DMS53 treated with DMSO at 0.1 percent for 48 hours (cell line): ENCODE measurements around the gene CIAO3.
A peak's percentile ranks its signal among the peaks of the same experiment; 100 is the strongest.
"Not testable (repeated sequence)": the region's sequence is repeated elsewhere in the genome, so short reads cannot be mapped to it uniquely, and the experiment has no call there.

Experiments used
- DNase-seq: peaks from one replicate; lab custom pipeline; 2025; ENCODE audit not compliant: unreplicated experiment; lab: John Stamatoyannopoulos, UW

CIAO3 gene

DNA sequence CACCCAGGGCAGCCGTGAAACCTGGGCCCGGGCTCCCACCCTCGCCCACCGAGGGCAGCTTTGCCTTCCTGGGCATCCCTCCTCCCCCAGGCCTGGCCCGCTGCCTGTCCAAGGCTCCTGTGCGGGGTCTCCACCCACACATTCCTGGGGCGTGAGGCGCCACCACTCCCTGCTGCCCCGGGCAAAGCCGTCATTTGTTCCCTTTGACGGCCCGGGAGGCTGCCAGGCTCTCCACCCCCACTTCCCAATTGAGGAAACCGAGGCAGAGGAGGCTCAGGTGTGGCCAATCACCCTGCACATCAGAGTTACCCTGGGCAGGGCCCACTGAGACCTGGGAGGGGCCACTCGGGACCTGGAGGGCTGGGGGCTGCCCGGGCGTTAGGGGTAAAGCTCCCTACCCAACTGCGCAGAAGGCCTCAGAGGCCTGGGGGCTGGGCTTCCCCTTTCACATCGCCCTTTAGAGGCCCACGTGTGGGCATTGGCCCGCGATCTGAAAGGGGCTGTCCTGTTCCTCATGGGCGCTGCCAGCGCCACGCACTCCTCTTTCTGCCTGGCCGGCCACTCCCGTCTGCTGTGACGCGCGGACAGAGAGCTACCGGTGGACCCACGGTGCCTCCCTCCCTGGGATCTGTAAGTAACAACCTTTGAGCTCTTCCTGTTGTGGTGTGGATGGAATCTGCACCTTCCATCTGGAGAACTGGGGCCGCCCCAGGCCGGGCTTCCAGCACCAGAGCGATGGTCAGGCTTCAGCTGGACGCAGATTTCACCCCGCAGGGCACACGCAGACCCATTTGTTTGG, 19.9 kb upstream of the CIAO3 start, which contains the start of gene MSLN:
MSLN (plus strand) TSS at position 190 of the 799 bp plus-strand sequence. CDS start 1,947 bp downstream, outside the sequence.
- DNase-seq, result no peak

DNA sequence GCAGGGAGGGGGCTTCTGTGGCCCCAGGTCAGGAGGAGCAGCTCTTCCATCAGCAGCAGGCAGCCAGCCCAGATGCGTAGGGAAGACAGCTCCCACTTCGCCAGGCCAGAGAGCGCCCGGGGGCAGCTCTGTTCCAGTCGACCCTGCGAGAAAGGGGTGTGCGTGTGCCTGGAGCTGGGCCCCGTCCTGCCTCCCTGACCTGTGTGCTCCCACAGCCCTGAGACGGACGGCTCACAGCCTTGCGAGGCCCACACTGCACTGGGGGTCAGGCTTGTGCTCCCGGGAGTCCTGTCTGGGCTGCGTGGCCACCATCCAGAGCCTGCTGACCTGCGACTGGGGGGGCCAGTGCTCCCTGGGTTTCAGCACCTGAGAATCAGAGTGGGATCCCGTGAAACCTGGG, 19.3 kb upstream of the CIAO3 start:
- no peak for DNase-seq

DNA sequence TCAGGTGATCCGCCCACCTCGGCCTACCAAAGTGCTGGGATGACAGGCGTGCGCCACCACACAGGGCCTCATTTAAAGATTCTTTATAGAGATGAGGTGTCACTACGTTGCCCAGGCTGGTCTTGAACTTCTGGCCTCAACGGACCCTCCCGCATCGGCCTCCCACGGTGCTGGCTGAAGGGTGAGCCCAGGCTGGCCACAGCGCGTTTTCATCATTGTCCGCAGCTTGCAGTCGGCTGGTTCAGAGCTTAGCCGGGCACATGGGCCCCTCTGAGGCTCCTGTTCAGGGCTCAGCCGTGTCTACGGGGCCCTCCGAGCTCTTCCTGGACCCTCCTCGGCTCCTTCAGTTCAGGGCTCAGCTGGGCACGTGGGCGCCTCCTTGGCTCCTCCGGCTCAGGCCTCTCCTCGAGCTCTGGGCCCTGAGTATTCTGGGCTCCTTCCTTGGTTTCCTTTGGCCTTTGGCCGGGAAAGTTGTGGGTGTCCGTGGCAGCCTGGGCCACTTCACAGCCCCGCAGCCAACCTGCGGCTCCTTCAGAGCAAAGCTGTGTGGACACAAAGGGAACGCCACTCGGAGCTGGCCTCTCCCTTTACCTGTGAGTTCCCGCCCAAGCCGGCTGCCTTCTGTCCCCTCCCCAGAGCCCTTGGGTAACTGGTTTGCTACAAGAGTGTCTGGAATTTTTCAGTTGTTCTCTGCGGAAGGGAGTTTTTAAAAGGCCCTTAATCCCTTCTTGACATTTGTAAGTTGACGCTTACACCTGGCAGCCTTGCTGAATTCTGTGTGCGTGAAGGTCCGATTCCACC, 18.5 kb upstream of the CIAO3 start:
- peak; percentile 17 for DNase-seq

DNA sequence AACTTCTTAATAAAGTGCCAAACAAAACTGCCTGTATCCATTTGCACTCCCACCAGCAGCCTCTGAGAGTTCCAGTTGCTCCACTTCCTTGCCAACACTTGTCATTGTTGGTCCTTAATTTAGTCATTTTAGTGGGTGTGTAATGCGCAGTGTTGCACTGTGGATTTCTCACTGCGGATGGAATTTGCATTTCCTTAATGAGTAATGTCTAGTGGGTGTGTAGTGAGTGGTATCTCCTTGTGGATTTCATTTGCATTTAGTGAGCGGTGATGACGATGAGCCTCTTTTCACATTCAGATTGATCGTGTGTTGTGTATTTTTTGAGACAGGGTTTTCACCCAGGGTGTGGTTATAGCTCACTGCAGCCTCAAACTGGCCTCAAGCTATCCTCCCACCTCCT, 15.6 kb upstream of the CIAO3 start:
- no peak for DNase-seq

DNA sequence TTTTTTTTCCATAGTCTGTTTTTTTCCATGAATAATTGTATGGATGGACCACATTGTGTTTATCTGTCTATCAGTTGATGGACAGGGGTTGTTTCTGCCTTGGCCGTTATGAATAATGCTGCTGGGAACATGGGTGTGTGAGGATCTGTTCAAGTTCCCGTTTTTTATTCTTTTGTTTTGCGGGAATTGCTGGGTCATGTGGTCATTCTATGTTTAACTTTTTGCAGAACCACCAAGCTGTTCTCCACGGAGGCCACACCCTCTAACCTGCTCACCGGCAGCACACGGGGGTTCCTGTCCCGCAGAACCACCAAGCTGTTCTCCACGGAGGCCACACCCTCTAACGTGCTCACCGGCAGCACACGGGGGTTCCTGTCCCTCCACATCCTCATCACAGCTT, 13.9 kb upstream of the CIAO3 start:
- DNase-seq, result no peak

DNA sequence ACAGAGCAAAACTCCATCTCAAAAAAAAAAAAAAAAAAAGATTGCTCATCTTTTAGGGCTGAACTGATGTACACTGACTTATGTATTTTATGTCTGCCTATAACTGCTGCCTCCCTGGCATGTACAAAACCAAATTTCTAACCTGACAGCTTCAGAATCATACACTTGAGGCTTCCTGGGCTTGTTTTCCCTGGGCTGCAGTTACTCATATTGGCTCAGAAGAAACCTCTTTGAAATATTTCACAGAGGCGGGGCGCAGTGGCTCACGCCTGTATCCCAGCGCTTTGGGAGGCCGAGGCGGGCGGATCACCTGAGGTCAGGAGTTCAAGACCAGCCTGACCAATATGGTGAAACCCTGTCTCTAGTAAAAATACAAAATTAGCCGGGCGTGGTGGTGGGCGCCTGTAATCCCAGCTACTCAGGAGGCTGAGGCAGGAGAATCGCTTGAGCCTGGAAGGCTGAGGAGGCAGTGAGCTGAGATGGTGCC, 13.4 kb upstream of the CIAO3 start:
- DNase-seq, result not testable (repeated sequence)

DNA sequence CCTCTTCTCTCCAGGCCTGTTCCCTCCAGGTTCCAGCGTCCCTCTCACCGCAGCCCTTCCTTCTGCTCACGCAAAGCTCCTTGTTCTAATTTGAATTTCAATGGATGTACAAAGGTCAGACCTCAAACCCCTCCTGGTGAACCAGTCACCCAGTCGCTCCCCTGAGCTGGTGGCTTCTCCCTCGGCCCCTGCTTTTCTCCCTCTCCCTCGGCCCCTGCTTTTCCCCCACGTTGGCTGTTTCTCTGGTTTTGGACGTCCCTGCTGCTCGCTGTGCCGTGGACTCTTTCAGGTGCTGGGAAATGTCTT, 11.2 kb upstream of the CIAO3 start:
- DNase-seq, result no peak

DNA sequence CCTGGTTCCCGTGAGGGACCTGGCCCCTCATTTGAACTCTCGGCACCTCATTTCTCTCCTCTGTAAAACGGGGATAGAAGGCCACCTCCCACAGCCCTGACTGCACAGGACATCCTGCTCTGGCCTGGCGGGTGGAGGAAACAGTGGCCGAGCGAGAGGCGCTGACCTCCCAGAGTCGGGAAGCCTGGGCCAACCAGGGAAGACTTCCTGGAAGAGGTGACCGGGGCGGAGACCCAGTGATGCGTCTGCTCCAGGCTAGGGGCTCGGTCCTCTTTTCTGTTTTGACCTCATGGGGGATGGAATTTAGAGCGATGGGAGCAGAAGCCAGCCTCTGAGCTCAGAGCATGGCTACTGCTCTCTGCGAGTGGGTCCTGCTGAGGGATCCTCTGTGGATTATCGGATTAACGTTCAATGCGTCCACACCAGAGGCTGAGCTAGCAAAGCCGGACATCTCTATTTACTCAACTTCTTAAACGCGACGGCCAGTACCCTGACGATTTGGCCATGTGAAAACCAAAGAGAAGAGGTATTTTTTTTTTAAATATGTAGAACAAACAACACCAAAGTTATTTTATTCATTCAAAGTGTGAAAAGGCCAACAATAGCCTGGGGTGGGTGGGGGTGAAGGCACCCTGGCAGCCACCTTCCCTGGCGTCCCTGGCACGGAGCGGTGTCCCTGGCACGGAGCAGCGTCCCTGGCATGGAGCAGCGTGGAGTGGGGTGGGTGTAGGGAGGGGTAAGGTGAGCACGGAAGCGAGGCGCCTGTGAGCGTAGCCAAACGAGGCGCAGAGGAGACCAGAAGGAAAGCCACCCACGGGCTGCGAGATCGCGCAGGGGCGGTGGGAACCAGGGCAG, 10.6 kb upstream of the CIAO3 start:
- DNase-seq, result no peak

DNA sequence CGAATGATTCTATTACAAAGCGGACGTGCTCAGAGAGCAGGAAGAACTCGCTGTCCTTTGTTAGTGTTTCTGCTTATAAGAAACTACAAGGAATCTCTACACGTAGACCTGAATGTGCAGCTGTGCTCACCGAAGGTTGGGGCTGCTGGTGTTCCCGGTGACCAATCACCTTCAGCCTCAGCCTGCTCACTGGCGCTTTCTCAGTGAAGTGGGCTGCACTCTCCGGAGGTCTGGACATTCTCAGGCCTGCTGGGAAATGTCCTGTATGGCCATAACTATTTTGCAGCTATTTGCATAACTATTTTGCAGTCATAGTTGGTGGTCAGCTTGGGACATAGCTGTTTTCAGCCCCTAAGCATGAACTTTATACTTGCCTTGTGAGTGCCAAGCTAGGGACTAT, 9.7 kb upstream of the CIAO3 start:
- DNase-seq, result no peak

DNA sequence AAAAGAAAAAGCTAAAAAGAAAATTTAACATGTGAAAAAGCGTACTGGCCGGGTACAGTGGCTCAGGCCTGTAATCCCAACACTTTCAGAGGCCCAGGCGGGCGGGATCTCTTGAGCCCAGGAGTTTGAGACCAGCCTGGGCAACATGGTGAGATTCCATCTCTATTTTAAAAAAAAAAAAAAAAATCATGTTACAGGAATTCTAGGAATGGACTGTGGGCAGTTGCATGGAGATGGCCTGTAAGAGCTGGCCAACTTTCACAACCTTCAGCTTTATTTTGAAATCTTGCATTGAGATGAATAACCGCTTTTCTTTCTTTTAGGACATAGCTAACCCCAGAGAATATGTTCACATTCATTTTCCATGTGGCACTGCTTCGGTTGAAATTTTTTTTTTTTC, 8.2 kb upstream of the CIAO3 start:
- DNase-seq, result no peak

DNA sequence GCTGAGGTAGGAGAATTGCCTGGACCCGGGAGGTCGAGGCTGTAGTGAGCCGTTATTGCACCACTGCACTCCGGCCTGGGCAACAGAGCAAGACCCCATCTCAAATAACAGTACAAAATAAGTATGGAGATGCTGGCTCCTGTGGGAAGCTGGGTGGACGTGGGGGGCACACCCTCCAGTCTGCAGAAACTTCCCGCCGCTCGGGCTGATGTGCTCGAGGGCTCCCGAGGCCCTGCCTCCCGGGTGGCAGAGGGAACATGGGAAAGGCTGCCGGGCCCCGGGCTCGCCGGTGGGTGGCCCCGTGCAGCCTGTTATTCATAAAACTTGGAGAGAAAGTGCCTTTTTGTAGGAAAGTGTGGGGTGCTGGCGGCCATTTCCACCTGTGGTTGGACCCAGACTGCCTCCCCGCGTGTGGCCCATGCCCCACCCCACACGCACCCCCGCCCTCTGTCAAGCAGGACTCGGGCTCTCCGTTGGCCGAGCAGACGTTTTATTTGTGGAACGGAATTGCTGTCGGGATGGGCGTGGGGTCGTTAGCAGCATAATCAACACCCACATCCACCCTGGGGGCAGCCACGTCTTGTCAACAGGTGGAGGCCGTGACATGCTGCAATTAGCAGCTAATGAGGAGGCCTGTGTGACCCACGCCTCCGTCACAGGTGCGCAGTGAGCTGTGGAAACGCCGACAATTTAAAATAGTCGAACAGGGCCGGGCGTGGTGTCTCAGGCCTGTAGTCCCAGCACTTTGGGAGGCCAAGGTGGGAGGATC, 7.4 kb upstream of the CIAO3 start:
- DNase-seq, result no peak

DNA sequence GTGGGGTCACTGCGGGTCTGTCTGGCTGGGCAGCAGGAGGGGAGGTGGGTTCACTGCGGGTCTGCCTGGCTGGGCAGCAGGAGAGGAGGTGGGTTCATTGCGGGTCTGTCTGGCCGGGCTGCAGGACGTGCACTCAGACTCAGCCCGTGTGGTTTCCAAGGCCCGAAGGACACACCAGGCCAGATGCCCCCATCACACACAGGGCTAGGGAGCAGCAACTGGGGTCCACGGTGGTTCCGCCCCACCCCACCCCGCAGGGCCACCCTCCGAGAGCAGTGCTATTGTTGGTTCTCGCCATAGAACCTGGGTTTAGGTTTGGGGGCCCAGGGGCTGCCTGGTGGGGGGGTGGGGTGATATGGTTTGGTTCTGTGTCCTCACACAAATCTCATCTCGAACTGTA, 5.8 kb upstream of the CIAO3 start:
- DNase-seq, result no peak

DNA sequence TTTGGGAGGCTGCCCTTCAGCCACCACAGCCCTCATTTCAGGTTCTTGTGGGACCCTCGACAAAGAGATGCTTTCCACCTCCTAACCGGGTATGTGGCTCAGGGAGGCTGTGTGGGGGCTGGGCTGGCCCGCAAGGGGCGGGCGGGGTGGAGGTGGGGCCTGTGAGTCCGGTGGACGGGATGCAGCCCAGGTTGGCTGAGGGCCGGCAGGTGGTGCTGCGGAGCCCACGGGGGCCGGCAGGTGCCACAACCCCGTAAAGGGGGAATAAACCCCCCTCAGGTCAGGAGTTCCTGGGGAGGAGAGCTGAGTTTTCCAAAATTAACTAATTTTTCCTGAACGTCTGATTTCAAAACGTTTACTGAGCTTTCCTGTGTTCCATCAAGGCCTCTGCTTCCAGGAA, 4.9 kb upstream of the CIAO3 start:
- DNase-seq, result no peak

DNA sequence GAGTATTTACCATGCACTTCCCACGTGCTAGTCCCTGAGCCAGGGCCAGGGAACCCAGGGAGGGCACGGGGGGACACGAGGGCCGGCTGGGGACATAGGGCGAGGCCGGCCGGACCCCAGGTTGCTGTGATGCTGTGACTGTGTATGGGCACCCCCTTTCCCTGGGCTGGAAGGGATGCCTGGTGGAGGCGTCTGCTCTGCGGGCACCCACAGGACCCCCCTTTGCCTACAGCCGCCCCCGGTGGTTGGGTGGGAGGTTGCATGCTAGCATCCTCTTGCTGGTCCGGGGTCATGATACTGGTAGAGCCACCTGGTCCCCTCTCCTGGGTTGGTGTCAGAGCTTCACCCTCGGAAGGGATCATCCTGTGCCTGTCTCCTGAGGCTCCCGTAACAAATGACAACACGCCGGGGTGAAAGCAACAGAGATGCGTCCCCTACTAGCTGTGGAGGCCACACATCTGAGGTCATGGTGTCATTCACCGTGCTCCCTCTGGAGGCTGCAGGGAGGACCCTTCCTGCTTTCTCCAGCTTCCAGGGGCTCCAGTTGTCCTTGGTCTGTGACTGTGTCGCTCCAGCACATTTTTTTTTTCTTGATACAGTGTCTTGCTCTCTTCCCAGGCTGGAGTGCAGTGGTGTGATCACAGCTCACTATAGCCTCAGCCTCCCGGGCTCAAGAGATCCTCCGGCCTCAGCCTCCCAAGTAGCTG, 3.1 kb upstream of the CIAO3 start:
- DNase-seq, result no peak

DNA sequence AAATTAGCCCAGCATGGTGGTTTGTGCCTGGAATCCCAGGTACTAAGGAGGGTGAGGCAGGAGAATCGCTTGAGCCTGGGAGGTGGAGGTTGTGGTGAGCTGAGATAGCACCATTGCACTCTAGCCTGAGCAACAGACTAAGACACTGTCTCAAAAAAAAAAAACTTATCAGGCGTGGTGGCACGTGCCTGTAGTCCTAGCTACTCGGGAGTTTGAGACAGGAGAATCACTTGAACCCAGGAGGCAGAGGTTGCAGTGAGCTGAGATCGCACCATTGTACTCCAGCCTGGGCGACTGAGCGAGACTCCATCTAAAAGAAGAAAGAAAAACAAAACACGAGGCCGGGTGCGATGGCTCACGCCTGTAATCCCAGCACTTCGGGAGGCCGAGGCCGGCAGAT, 2.1 kb upstream of the CIAO3 start:
- DNase-seq, result not testable (repeated sequence)

DNA sequence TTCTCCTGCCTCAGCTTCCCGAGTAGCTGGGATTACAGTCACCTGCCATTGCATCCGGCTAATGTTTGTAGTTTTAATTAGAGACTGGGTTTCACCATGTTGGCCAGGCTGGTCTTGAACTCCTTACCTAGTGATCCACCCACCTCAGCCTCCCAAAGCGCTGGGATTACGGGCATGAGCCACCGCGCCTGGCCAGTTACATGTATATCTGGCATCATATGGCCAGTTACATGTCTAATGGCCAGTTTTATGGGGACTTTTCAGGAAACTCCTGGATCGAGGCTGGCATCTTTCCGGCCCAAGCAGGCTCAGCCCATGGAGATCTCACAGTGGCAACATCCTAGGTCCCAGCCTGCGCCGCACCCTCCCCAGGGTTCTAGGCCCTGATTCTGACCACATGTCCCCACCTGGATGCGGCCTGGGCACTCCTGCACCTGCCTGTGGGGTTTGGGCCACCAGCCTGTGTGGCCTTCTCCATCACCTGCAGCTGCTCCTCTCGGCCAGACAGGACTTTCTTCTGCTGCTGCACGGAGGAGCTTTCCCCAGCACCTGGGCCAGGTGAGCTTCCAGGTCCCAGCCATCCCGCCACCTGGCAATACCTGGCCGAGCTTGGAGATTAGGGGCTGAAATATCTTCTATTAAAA, 1.3 kb upstream of the CIAO3 start:
- DNase-seq, result no peak

DNA sequence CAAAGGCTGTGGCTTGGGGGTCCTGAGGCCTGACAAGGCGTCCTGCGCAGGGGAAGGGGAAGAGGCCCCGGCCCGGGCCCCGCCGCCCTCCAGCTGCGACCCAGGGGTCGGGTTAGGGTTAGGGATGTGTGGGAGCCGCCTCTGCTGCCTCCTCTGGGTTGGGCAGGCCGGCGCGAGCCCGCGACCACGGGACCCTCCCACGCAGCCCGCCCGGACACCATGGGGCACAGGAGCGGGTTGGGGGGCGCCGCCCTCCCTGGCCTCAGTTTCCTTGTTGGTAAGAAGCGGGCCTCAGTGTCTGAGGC, 386 bp downstream of the CIAO3 start:
- DNase-seq, result no peak

DNA sequence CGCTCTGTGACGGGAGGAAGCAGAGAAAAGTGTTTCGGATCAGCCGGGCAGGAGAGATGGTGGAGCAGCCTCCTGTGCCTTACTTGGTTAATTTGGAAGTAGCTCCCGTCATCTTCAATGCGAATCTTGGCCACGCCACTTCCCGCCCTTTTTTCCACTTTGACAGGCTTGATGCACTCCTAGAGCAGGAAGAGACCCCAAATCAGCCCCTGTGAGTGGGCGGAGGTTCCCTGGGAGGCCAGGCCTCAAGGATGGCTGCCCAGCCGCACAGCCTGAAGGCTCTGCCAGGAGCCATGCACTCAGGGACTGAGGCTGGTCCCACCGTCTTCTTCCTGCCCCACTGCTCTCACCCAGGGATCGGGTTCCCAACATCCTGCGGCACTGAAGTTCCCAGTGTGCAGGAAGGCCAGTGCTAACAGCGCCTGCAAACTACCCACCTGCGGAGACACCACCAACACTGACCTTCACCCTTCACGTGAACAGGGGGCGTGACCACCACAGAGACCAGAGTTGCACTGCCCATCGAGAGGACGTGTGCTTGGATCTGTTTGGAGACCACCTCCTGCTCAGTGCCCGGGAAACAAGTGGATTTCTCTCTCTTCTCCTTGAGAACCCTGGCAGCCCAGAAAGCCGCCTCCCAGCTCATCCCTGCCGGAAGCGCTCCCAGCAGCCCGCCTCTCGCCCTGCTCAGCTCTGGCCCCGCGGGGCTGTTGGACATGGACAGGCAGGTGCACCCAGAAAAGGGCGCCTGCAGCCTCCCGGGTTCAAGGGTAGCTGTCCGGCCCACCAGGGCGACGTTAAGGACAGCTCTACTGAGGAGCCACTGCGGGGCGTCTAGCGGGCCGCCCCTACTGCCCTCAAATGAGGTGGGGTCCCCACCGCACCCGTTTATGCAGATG, 988 bp downstream of the CIAO3 start:
- DNase-seq, result no peak
